Subcutaneous abdominal adipose tissue (tissue), 5 donors: ENCODE data around the gene NIFK.
A peak's percentile ranks its signal among the peaks of the same experiment; 100 is the strongest.
"Not testable (repeated sequence)": the region's sequence is repeated elsewhere in the genome, so short reads cannot be mapped to it uniquely, and the experiment has no call there.

ENCODE experiments used
- H3K27ac ChIP-seq: one replicate; pipeline ENCODE4 v1.7.0; 2013; ENCODE audit warnings: low read depth, mild to moderate bottlenecking, inconsistent platforms, low read length, moderate library complexity
- H3K27me3 ChIP-seq, 5 donors: one replicate each; pipeline ENCODE4 v1.7.0; 2013; ENCODE audit warnings: low read length in 5 of 5, inconsistent platforms in 1 of 5; ENCODE audit not compliant: control insufficient read depth in 5 of 5, insufficient read depth in 4 of 5
- H3K36me3 ChIP-seq, 5 donors: one replicate each; pipeline ENCODE4 v1.7.0; 2013; ENCODE audit warnings: low read length in 5 of 5; ENCODE audit not compliant: control insufficient read depth in 5 of 5, insufficient read depth in 5 of 5
- H3K4me1 ChIP-seq, 5 donors: one replicate each; pipeline ENCODE4 v1.7.0; 2013; ENCODE audit warnings: low read length in 5 of 5, mild to moderate bottlenecking in 3 of 5, moderate library complexity in 1 of 5; ENCODE audit not compliant: control insufficient read depth in 5 of 5, insufficient read depth in 5 of 5
- H3K4me3 ChIP-seq, 5 donors: one replicate each; pipeline ENCODE4 v1.7.0; 2013; ENCODE audit warnings: low read length in 5 of 5, low read depth in 1 of 5
- H3K9ac ChIP-seq, 5 donors: one replicate each; pipeline ENCODE4 v1.7.0; 2013; ENCODE audit warnings: low read length in 5 of 5, mild to moderate bottlenecking in 4 of 5, moderate library complexity in 3 of 5
- H3K9me3 ChIP-seq, 5 donors: one replicate each; pipeline ENCODE4 v1.7.0; 2013; ENCODE audit warnings: low read length in 5 of 5; ENCODE audit not compliant: control insufficient read depth in 5 of 5
- donor health status: healthy.
- donor health status: healthy.
- donor health status: healthy.
- donor health status: healthy.
- donor health status: healthy.

NIFK gene

GRCh38 chr2:121734544-121734943, 2.1 kb downstream of the NIFK start:
- not testable (repeated sequence) for H3K27ac ChIP-seq, H3K27me3 ChIP-seq, H3K4me3 ChIP-seq, H3K9me3 ChIP-seq
- H3K9ac ChIP-seq: peak overlapping the region in 1 of 5 donors; percentile 20
- H3K4me1 ChIP-seq: peaks cover 5 to 22% (median 19%) of the 10 kb centered on the region in 5 donors
- H3K36me3 ChIP-seq: peaks cover 4 to 42% (median 26%) of the 10 kb centered on the region in 5 donors

DNA sequence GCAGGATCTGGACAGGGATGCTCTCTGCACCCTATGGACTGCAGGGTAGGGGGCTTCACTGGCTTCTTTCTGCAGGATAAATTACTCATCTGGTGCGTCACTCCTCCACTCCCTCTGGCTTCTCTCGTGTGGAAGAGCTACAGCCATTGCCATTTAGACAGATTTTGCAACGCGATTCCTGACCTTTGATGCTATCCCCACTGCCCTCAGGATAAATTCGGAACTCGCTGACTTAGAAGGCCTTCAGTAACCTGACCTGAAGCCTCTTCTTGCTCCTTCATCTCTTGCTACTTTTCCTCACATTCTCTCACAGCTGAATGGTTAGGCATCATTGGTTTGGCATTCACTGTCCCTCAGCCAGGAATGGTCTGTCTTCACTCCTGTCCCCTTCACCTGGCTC, 5.3 kb downstream of the NIFK start:
- no peaks in the 10 kb centered on the region for H3K9me3 ChIP-seq
- no peak overlapping the region for H3K27ac ChIP-seq
- peaks cover 27 to 70% (median 48%) of the 10 kb centered on the region in 5 donors for H3K36me3 ChIP-seq
- H3K27me3 ChIP-seq: no peaks in the 10 kb centered on the region
- peaks cover 5 to 14% (median 12%) of the 10 kb centered on the region in 5 donors for H3K4me1 ChIP-seq
- no peak overlapping the region for H3K9ac ChIP-seq
- H3K4me3 ChIP-seq: no peak overlapping the region

GRCh38 chr2:121727950-121728349, 8.7 kb downstream of the NIFK start:
- Histone ChIP-seq H3K4me3 (no peak overlapping the region), H3K9me3 (no peaks in the 10 kb centered on the region), H3K27me3 (no peaks in the 10 kb centered on the region), H3K4me1 (no peaks in the 10 kb centered on the region), H3K9ac (no peak overlapping the region), H3K36me3 (peaks cover 27 to 60% (median 47%) of the 10 kb centered on the region in 5 donors), H3K27ac (no peak overlapping the region)

DNA sequence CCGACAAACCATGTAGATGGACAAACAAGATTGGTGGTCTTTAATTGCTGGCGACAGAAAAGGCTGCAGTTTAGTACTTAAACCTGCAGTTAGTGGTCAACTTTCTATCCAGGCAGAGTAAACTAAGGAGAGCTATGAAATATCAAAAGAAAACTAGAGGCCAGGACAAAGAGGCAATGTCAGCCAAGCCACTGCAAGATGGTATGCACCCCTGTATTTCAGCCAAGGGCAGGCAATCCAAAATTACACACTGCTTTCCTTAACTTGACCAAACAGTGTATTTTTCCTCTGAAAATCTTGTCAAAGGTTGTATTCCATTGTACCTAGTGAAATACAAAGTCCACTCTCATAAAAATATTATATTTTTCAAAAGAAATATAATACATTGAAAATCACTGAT, 9.3 kb downstream of the NIFK start:
- Histone ChIP-seq H3K9me3 (no peaks in the 10 kb centered on the region), H3K4me1 (no peaks in the 10 kb centered on the region), H3K4me3 (no peak overlapping the region), H3K27ac (no peak overlapping the region), H3K27me3 (no peaks in the 10 kb centered on the region), H3K9ac (no peak overlapping the region), H3K36me3 (peaks cover 27 to 57% (median 44%) of the 10 kb centered on the region in 5 donors)

GRCh38 chr2:121723316-121723715, 13.4 kb downstream of the NIFK start:
- peaks cover 12 to 19% (median 15%) of the 10 kb centered on the region in 5 donors for H3K36me3 ChIP-seq
- no peak overlapping the region for H3K27ac ChIP-seq
- no peaks in the 10 kb centered on the region for H3K9me3 ChIP-seq
- H3K4me3 ChIP-seq: no peak overlapping the region
- peaks cover 0 to 3% (median 0%) of the 10 kb centered on the region in 5 donors for H3K4me1 ChIP-seq
- no peak overlapping the region for H3K9ac ChIP-seq
- no peaks in the 10 kb centered on the region for H3K27me3 ChIP-seq

- H3K27ac ChIP-seq: no peak overlapping the region
- H3K27me3 ChIP-seq: no peaks in the 10 kb centered on the region
Measured at GRCh38 chr2:121722479-121722878, 14.2 kb downstream of the NIFK start.

DNA sequence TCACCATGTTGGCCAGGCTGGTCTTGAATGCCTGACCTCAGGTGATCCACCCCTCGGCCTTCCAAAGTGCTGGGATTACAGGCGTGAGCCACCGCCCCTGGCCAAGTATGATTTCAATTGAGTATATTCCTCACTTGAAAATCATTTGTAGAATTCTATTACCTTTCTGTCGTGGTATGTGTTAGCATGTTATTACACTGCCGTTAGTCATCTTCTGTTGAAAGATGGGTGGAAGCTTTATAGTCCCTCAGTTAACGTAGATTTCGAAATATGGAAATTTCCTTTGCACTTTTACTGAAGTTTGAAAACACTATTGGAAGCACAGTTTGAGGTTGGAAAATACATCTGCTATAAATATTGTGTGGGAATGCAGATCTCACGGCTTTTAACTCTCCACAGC, 14.7 kb downstream of the NIFK start:
- peaks cover 2 to 6% (median 3%) of the 10 kb centered on the region in 5 donors for H3K36me3 ChIP-seq
- no peak overlapping the region for H3K4me3 ChIP-seq
- peaks cover 0 to 3% (median 0%) of the 10 kb centered on the region in 5 donors for H3K4me1 ChIP-seq
- peak overlapping the region in 1 of 5 donors; percentile 30 for H3K9ac ChIP-seq
- no peak overlapping the region for H3K27ac ChIP-seq
- H3K9me3 ChIP-seq: no peaks in the 10 kb centered on the region
- no peaks in the 10 kb centered on the region for H3K27me3 ChIP-seq

More at GRCh38 chr2:121722479-121722878, 14.2 kb downstream of the NIFK start:
- Histone ChIP-seq H3K4me1 (peaks cover 0 to 3% (median 0%) of the 10 kb centered on the region in 5 donors), H3K9ac (no peak overlapping the region), H3K4me3 (no peak overlapping the region), H3K36me3 (peaks cover 7 to 11% (median 9%) of the 10 kb centered on the region in 5 donors), H3K9me3 (no peaks in the 10 kb centered on the region)

GRCh38 chr2:121717529-121717928, 19.1 kb downstream of the NIFK start:
- Histone ChIP-seq H3K27ac (no peak overlapping the region), H3K36me3 (no peaks in the 10 kb centered on the region), H3K4me1 (peaks cover 0 to 3% (median 0%) of the 10 kb centered on the region in 5 donors), H3K9me3 (no peaks in the 10 kb centered on the region), H3K27me3 (no peaks in the 10 kb centered on the region), H3K9ac (no peak overlapping the region), H3K4me3 (no peak overlapping the region)

GRCh38 chr2:121716126-121716525, 20.5 kb downstream of the NIFK start:
- Histone ChIP-seq H3K9ac (no peak overlapping the region), H3K27ac (no peak overlapping the region), H3K9me3 (no peaks in the 10 kb centered on the region), H3K27me3 (no peaks in the 10 kb centered on the region), H3K4me3 (no peak overlapping the region), H3K4me1 (peaks cover 0 to 3% (median 0%) of the 10 kb centered on the region in 5 donors), H3K36me3 (no peaks in the 10 kb centered on the region)

DNA sequence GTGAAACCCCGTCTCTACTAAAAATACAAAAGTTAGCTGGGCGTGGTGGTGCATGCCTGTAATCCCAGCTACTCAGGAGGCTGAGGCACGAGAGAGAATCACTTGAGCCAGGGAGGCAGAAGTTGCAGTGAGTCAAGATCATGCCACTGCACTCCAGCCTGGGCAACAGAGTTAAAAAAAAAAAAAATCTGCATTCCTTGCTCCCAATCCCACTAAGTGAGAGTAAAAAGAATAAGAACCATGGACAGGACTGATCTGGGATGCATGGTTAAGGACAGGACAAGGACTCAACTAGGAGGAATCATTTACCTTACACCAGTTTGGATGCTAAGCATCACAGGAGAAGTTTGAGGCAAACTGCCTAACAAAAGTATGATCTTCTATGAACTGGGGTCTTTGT, 25.2 kb downstream of the NIFK start:
- not testable (repeated sequence) for H3K9ac ChIP-seq, H3K4me3 ChIP-seq, H3K9me3 ChIP-seq, H3K27ac ChIP-seq, H3K27me3 ChIP-seq, H3K4me1 ChIP-seq, H3K36me3 ChIP-seq
